ENCODE data around the gene NAE1. TPM values are rescaled to one million over a fixed set of nuclear protein-coding genes. Genes with fewer than 3 reads are reported as not detected.
"Not testable (repeated sequence)": the region's sequence is repeated elsewhere in the genome, so short reads cannot be mapped to it uniquely, and the experiment has no call there.

NAE1 gene
- total RNA-seq, 1 donor from 2014 or later, result 42.4 TPM

- DNase-seq (ENCODE audit: low spot score), result no peak
These were observed 21.0 kb downstream of the NAE1 start for GRCh38 chr16:66809765-66810164.

GRCh38 chr16:66802159-66802558 is 28.6 kb downstream of the NAE1 start:
- no peak for DNase-seq (ENCODE audit: low spot score)

GRCh38 chr16:66801320-66802105 is 29.3 kb downstream of the NAE1 start, which contains the start of gene TERB1:
Gene TERB1 (minus strand): TSS chr16:66801584. CDS start chr16:66796798, 4,786 bp downstream.
- DNase-seq (ENCODE audit: low spot score), result no peak

- DNase-seq (ENCODE audit: low spot score), result no peak
These were observed 29.9 kb downstream of the NAE1 start for GRCh38 chr16:66800856-66801255.

- no peak for DNase-seq (ENCODE audit: low spot score)
These were observed 32.6 kb downstream of the NAE1 start for GRCh38 chr16:66798161-66798560.

- not testable (repeated sequence) for DNase-seq (ENCODE audit: low spot score)
These were observed 36.8 kb downstream of the NAE1 start for GRCh38 chr16:66793984-66794383.

- no peak for DNase-seq (ENCODE audit: low spot score)
These were observed 40.5 kb downstream of the NAE1 start for GRCh38 chr16:66790130-66790733.

GRCh38 chr16:66787427-66787826 is 43.3 kb downstream of the NAE1 start:
- DNase-seq (ENCODE audit: low spot score), result no peak

GRCh38 chr16:66786551-66786950 is 44.2 kb downstream of the NAE1 start:
- no peak for DNase-seq (ENCODE audit: low spot score)

- no peak for DNase-seq (ENCODE audit: low spot score)
These were observed 54.3 kb downstream of the NAE1 start for GRCh38 chr16:66776457-66776856.

GRCh38 chr16:66774981-66775380 is 55.8 kb downstream of the NAE1 start:
- DNase-seq (ENCODE audit: low spot score), result no peak

GRCh38 chr16:66758086-66758485 is 72.7 kb downstream of the NAE1 start:
- no peak for DNase-seq (ENCODE audit: low spot score)

GRCh38 chr16:66754819-66755218 is 76.0 kb downstream of the NAE1 start:
- DNase-seq (ENCODE audit: low spot score), result no peak

- DNase-seq (ENCODE audit: low spot score), result no peak
These were observed 76.6 kb downstream of the NAE1 start for GRCh38 chr16:66754211-66754610.

GRCh38 chr16:66752958-66753357 is 77.8 kb downstream of the NAE1 start:
- no peak for DNase-seq (ENCODE audit: low spot score)

Other genes with a start within 250 kb of the NAE1 start
- 48.1 TPM for gene CMTM3, start 226.3 kb downstream of the NAE1 start, total RNA-seq
- gene CMTM4, start 134.2 kb downstream of the NAE1 start, total RNA-seq, result 17.9 TPM
- gene DYNC1LI2, start 79.4 kb downstream of the NAE1 start, total RNA-seq, result 162 TPM
- gene TERB1, start 29.4 kb downstream of the NAE1 start, total RNA-seq, result not detected
- not detected for gene CA7, start 13.4 kb upstream of the NAE1 start, total RNA-seq
- gene PDP2, start 49.5 kb upstream of the NAE1 start, total RNA-seq, result 33.5 TPM
- not detected for gene CDH16, start 87.9 kb upstream of the NAE1 start, total RNA-seq
- gene RRAD, start 94.6 kb upstream of the NAE1 start, total RNA-seq, result 3.4 TPM
- gene CIAO2B, start 103.4 kb upstream of the NAE1 start, total RNA-seq, result 63.1 TPM
- 47.6 TPM for gene CES2, start 104.5 kb upstream of the NAE1 start, total RNA-seq
- 0.55 TPM for gene CES3, start 130.3 kb upstream of the NAE1 start, total RNA-seq
- gene CES4A, start 157.6 kb upstream of the NAE1 start, total RNA-seq, result 12.5 TPM
- 48.7 TPM for gene CBFB, start 198.2 kb upstream of the NAE1 start, total RNA-seq

Measured in mesenteric fat pad (tissue), 1 donor.